OCI-LY3 (cell line): ENCODE results near the gene ZNF283.
"Not testable (repeated sequence)": the region's sequence is repeated elsewhere in the genome, so short reads cannot be mapped to it uniquely, and the experiment has no call there.

Experiments
- CTCF ChIP-seq: fragments of 200-600, 300-600 bp; sonication (generic); IDR thresholded peaks from 2 replicates; pipeline ENCODE4 v1.5.1; 2014; ENCODE audit warnings: antibody characterized with exemption, low read length, low read depth
- EZH2phosphoT487 ChIP-seq: fragments of 200-600 bp; shearing (Covaris generic); IDR thresholded peaks from 2 replicates; pipeline ENCODE4 v1.6.1; 2018; ENCODE audit warnings: antibody characterized with exemption, mixed run types, low read depth

GRCh38 chr19:43806401-43806800, 20.7 kb upstream of the ZNF283 start:
- TF ChIP-seq CTCF, EZH2phosphoT487: not testable (repeated sequence)
